Hepatocyte (in vitro differentiated cells): Measurements from ENCODE around the gene PAK5. TPM values are rescaled to one million over a fixed set of nuclear protein-coding genes. Genes with fewer than 3 reads are reported as not detected.

Experiments used
- DNase-seq: peaks from one replicate; pipeline ENCODE4 v3.0.0-alpha.2; 2016; ENCODE audit warnings: low spot score
- H2AFZ ChIP-seq: fragments of 200-600 bp; sonication (generic); 2 replicates; pipeline ENCODE4 v1.6.0; 2016; ENCODE audit warnings: antibody characterized with exemption, mild to moderate bottlenecking
- H3K27ac ChIP-seq: fragments of 200-600 bp; sonication (generic); 2 replicates; pipeline ENCODE4 v1.5.1; 2016; ENCODE audit warnings: mild to moderate bottlenecking
- H3K27me3 ChIP-seq: fragments of 200-600 bp; sonication (generic); 2 replicates; pipeline ENCODE4 v1.6.1; 2016
- H3K36me3 ChIP-seq: fragments of 200-600 bp; sonication (generic); replicated peaks from 2 replicates; pipeline ENCODE4 v1.5.1; 2016; ENCODE audit warnings: low read depth; ENCODE audit not compliant: insufficient read depth
- H3K4me1 ChIP-seq: fragments of 200-600 bp; sonication (generic); 2 replicates; pipeline ENCODE4 v1.5.1; 2016; ENCODE audit warnings: mild to moderate bottlenecking, moderate library complexity; ENCODE audit not compliant: insufficient read depth
- H3K4me2 ChIP-seq: fragments of 200-600 bp; sonication (generic); 2 replicates; pipeline ENCODE4 v1.6.0; 2016
- H3K4me3 ChIP-seq: fragments of 200-600 bp; sonication (generic); 2 replicates; pipeline ENCODE4 v1.5.1; 2016; ENCODE audit warnings: mild to moderate bottlenecking
- H3K79me2 ChIP-seq: fragments of 200-600 bp; sonication (generic); 2 replicates; pipeline ENCODE4 v1.6.0; 2017; ENCODE audit warnings: mild to moderate bottlenecking
- H3K9me2 ChIP-seq: fragments of 200-600 bp; sonication (generic); replicated peaks from 2 replicates; pipeline ENCODE4 v1.6.0; 2017; ENCODE audit warnings: mild to moderate bottlenecking; ENCODE audit not compliant: insufficient read depth
- H3K9me3 ChIP-seq: fragments of 200-600 bp; sonication (generic); 2 replicates; pipeline ENCODE4 v1.5.1; 2016; ENCODE audit warnings: low read depth, mild to moderate bottlenecking
- H4K20me1 ChIP-seq: fragments of 200-600 bp; sonication (generic); 2 replicates; pipeline ENCODE4 v1.6.0; 2016; ENCODE audit warnings: mild to moderate bottlenecking; ENCODE audit not compliant: insufficient read depth, poor library complexity, severe bottlenecking
- EZH2 ChIP-seq: fragments of 200-600 bp; sonication (generic); IDR thresholded peaks from 2 replicates; pipeline ENCODE4 v1.6.1; 2016; ENCODE audit warnings: antibody characterized with exemption, mild to moderate bottlenecking, borderline replicate concordance
- EZH2phosphoT487 ChIP-seq: fragments of 200-600 bp; sonication (generic); IDR thresholded peaks from one replicate; pipeline ENCODE4 v1.6.1; 2018; ENCODE audit warnings: antibody characterized with exemption, mild to moderate bottlenecking, low read depth, moderate library complexity; ENCODE audit not compliant: unreplicated experiment, severe bottlenecking
- WGBS: methylation state at CpG from one replicate; pipeline ENCODE4 v1.1.6; 2016; ENCODE audit warnings: low lambda C conversion rate; ENCODE audit errors: missing lambda C conversion rate; 5-methylcytosine and 5-hydroxymethylcytosine counted together
- polyA plus RNA-seq: library from polyadenylated mRNA; unstranded; fragments of >200 nt; fragmentation: Nextera tagmentation; extraction: Ambion mirVana; gene quantifications from 2 replicates; pipeline ENCODE4 v1.2.1, GENCODE V29; 2016
- total RNA-seq: library from RNA; depleted of rRNA; stranded (reverse); fragments of >200 nt; gene quantifications from 2 replicates; pipeline ENCODE4 v1.2.3, GENCODE V29; 2014
- TF ChIP-seq, protein P1 (sequence below): fragments of 200-600 bp; sonication (generic); IDR thresholded peaks from 2 replicates; pipeline ENCODE4 v1.5.1; 2016; ENCODE audit warnings: antibody characterized with exemption, mild to moderate bottlenecking; ENCODE audit not compliant: poor library complexity

PAK5 gene
- total and polyA plus RNA-seq, 2 experiments from 2014 or later, result 0.56 to 0.97 TPM

DNA sequence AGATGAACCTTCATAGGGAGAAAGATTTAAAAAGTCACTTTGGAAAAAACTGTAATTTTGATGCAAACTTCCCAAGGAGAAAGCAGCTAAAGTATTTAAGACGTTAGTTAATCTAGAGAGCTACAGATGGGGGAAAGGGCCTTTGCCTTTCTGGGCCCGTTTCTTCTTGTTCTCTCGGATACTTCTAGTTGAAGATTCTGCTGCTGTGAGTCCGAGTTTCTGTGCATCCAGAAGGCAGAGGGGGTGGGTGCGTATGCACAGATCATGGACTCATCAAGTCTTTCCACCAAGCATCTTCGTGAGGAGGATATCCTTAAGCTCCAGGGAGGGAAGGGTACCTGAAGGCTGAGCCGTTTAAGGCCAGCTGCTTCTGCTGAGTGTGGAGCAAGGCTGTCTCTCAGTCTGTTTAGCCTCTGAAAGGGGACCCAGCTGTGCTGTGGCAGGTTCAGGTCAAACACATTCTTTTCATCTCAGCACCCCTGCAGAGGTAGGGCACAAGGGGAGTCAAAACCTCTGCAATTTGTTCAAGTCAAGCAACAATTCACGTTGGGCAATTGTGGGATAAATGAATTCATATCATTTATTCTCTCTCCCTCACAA lies 320.2 kb downstream of the PAK5 start:
- H3K27me3 ChIP-seq, result peaks cover 66% of the 10 kb centered on the region
- 36% methylated on average over 8 of the region's 8 CpGs for WGBS

DNA sequence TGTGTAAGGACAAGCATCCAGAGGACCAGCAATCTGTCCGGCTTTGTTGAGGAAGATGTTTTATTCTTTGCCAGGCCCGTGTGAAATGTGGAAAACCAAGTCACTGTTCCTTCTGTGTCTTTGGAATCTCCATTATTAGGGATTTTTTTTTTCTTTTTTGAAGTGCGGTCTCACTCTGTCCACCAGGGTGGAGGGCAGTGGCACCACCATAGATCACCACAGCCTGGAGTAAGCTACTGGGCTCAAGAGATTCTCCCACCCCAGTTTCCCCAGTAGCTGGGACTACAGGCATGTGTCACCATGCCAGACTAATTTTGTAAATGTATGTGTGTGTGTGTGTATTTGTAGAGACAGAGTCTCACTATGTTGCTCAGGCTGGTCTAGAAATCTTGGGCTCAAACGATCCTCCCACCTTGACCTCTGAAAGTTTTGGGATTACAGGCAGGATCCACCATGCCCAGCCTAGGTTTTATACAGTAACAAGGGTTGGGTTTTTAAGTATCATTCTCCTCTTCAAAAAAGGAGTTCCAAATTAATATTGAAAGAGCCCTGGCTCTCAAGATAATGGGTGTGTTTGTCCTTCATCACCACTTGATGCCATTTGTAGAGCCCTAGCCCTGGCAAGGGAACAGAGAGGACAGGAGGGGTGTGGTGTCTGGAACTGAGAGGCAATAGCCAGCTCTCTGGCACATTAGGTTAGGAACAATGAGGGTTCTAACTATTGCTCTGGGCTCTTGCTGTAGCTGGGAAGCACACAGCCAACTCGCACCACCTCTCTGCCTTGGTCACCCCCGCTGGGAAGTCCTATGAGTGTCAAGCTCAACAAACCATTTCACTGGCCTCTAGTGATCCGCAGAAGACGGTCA lies 321.3 kb downstream of the PAK5 start:
- no peak overlapping the region for H3K27ac ChIP-seq
- 64% methylated on average over 8 of the region's 8 CpGs for WGBS
- peaks cover 78% of the 10 kb centered on the region for H3K27me3 ChIP-seq
- no peaks in the 10 kb centered on the region for H3K9me3 ChIP-seq
- H3K4me1 ChIP-seq, result peaks cover 22% of the 10 kb centered on the region
- no peak overlapping the region for H2AFZ ChIP-seq
- H3K36me3 ChIP-seq, result no peaks in the 10 kb centered on the region
- no peaks in the 10 kb centered on the region for H4K20me1 ChIP-seq
- H3K79me2 ChIP-seq, result no peaks in the 10 kb centered on the region
- no peak overlapping the region for H3K4me3 ChIP-seq
- H3K4me2 ChIP-seq, result no peak overlapping the region
- TF ChIP-seq EZH2 (no peak), EZH2phosphoT487 (no peak)
- TF ChIP-seq, protein P1, sequence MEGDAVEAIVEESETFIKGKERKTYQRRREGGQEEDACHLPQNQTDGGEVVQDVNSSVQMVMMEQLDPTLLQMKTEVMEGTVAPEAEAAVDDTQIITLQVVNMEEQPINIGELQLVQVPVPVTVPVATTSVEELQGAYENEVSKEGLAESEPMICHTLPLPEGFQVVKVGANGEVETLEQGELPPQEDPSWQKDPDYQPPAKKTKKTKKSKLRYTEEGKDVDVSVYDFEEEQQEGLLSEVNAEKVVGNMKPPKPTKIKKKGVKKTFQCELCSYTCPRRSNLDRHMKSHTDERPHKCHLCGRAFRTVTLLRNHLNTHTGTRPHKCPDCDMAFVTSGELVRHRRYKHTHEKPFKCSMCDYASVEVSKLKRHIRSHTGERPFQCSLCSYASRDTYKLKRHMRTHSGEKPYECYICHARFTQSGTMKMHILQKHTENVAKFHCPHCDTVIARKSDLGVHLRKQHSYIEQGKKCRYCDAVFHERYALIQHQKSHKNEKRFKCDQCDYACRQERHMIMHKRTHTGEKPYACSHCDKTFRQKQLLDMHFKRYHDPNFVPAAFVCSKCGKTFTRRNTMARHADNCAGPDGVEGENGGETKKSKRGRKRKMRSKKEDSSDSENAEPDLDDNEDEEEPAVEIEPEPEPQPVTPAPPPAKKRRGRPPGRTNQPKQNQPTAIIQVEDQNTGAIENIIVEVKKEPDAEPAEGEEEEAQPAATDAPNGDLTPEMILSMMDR, result no peak
- no peaks in the 10 kb centered on the region for H3K9me2 ChIP-seq
- no peak for DNase-seq

More for the DNA sequence above, 320.2 kb downstream of the PAK5 start:
- DNase-seq, result no peak
- Histone ChIP-seq H3K9me2 (no peaks in the 10 kb centered on the region), H3K27ac (no peak overlapping the region), H3K4me2 (no peak overlapping the region), H2AFZ (no peak overlapping the region), H3K4me3 (no peak overlapping the region), H3K79me2 (no peaks in the 10 kb centered on the region), H3K9me3 (no peaks in the 10 kb centered on the region), H3K4me1 (peaks cover 22% of the 10 kb centered on the region), H3K36me3 (no peaks in the 10 kb centered on the region), H4K20me1 (no peaks in the 10 kb centered on the region)
- TF ChIP-seq EZH2 (no peak), EZH2phosphoT487 (no peak)
- TF ChIP-seq, protein P1, result no peak

DNA sequence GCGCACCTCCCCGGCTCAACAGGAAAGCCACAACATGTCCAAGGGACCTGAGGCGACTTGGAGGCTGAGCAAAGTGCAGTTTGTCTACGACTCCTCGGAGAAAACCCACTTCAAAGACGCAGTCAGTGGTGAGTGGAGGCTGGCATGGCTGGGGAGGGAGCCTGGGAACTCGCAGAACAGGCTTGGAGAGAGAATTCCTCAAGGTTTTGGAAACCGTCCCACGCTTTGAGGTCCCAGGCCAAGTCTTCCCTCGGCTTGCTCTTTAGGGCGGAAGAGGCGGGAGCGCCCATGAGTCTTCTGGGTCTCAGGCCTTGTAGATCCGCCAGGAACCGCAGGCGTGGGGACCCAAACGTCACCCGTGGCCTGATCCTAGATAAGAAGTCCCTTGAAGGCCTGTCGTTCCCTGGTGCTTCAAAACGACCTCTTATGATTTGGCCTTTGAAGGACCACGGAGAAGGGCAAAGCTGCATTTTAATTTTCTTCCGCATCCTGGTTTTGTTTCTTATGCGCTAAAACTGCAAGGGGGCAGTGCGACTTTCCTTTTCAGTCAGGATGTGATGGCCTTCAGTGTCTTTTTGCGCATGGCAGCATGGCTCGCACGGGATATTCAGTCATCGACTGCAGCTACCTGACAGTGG lies 322.5 kb downstream of the PAK5 start:
- no peaks in the 10 kb centered on the region for H3K9me3 ChIP-seq
- H3K9me2 ChIP-seq, result no peaks in the 10 kb centered on the region
- no peak for DNase-seq
- WGBS, result 8% methylated on average over 28 of the region's 28 CpGs
- no peaks in the 10 kb centered on the region for H3K36me3 ChIP-seq
- H3K27me3 ChIP-seq, result peaks cover 90% of the 10 kb centered on the region
- H4K20me1 ChIP-seq, result no peaks in the 10 kb centered on the region
- H3K27ac ChIP-seq, result no peak overlapping the region
- TF ChIP-seq, protein P1, result no peak
- TF ChIP-seq EZH2 (no peak), EZH2phosphoT487 (no peak)
- H2AFZ ChIP-seq, result no peak overlapping the region
- H3K4me2 ChIP-seq, result peak overlapping the region; percentile 87
- no peak overlapping the region for H3K4me3 ChIP-seq
- H3K4me1 ChIP-seq, result peaks cover 22% of the 10 kb centered on the region
- no peaks in the 10 kb centered on the region for H3K79me2 ChIP-seq
